ENCODE results near the gene XCL1. TPM values are rescaled to one million over a fixed set of nuclear protein-coding genes. Genes with fewer than 3 reads are reported as not detected.

XCL1 gene
- total RNA-seq, 1 experiment from 2014 or later = 0.26 TPM

DNA sequence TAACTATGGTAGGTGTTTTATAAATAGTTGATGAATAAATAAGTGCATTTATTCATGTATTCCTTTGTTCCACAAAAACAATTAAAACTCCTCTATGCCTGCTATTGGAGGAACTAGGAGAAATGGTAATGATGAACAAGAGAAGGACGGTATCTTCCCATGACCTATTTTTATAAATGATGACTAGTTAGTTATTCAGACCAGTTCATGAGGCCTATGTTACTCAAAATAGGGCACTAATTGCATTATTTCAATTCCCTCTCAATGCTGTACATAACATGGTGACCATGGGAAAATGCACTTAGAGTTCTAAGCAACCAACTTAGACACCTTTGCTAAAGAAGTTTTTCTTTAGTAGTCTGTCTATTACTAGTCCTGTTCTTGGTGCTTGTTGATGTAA is 53.1 kb downstream of the XCL1 start:
- Mint-ChIP-seq H3K4me3 (no peak overlapping the region), H3K4me1 (peaks cover 2 to 3% of the 10 kb centered on the region in 2 experiments; a peak in 3 of 4 replicates), H3K9me3 (no peaks in the 10 kb centered on the region), H3K36me3 (ENCODE audit: insufficient read depth in 1 of 3, low read depth in 3 of 3) (no peaks in the 10 kb centered on the region), H3K27ac (no peak overlapping the region), H3K27me3 (ENCODE audit: low read depth) (no peaks in the 10 kb centered on the region; the same call in 1 of the 2 replicates)
- no peak overlapping the region for H2BK20ac ChIP-seq (ENCODE audit: low read depth, low read length, poor library complexity, severe bottlenecking)
- H3K79me2 ChIP-seq (ENCODE audit: insufficient read depth, low read length) = no peaks in the 10 kb centered on the region
- no peak overlapping the region for H2BK12ac ChIP-seq (ENCODE audit: insufficient read length, low read depth, low read length)
- H2BK5ac ChIP-seq (ENCODE audit: insufficient read length, low read length) = no peak overlapping the region
- no peaks in the 10 kb centered on the region for H3K79me1 ChIP-seq (ENCODE audit: insufficient read depth, low read depth, low read length, poor library complexity, severe bottlenecking)
- no peak overlapping the region for H3K9ac ChIP-seq (ENCODE audit: extremely low read depth, insufficient read length, low read length)
- H4K8ac ChIP-seq (replicated peaks; ENCODE audit: insufficient read length, low read depth, low read length) = no peak overlapping the region
- H3K27ac ChIP-seq (ENCODE audit: insufficient read length, low read depth, low read length) = no peak overlapping the region
- H4K91ac ChIP-seq (ENCODE audit: insufficient read length, low read depth, low read length) = no peak overlapping the region
- no peaks in the 10 kb centered on the region for H3K4me1 ChIP-seq (ENCODE audit: insufficient read depth, low read length)
- H3K27me3 ChIP-seq (ENCODE audit: insufficient read depth, low read length) = no peaks in the 10 kb centered on the region
- H2BK15ac ChIP-seq (ENCODE audit: low read depth, low read length) = no peak overlapping the region
- TF ChIP-seq, protein P1, sequence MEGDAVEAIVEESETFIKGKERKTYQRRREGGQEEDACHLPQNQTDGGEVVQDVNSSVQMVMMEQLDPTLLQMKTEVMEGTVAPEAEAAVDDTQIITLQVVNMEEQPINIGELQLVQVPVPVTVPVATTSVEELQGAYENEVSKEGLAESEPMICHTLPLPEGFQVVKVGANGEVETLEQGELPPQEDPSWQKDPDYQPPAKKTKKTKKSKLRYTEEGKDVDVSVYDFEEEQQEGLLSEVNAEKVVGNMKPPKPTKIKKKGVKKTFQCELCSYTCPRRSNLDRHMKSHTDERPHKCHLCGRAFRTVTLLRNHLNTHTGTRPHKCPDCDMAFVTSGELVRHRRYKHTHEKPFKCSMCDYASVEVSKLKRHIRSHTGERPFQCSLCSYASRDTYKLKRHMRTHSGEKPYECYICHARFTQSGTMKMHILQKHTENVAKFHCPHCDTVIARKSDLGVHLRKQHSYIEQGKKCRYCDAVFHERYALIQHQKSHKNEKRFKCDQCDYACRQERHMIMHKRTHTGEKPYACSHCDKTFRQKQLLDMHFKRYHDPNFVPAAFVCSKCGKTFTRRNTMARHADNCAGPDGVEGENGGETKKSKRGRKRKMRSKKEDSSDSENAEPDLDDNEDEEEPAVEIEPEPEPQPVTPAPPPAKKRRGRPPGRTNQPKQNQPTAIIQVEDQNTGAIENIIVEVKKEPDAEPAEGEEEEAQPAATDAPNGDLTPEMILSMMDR (conservative IDR thresholded peaks at IDR 0.05) = no peak
- no peak for DNase-seq
- H3K9me3 ChIP-seq (ENCODE audit: control insufficient read depth, low read depth, low read length) = no peaks in the 10 kb centered on the region
- H3K23ac ChIP-seq (ENCODE audit: insufficient read length, low read depth, low read length) = no peak overlapping the region
- no peak overlapping the region for H3K18ac ChIP-seq (ENCODE audit: insufficient read length, low read depth, low read length)
- H2AK5ac ChIP-seq (ENCODE audit: insufficient read length, low read length) = no peak overlapping the region
- H3K23me2 ChIP-seq (ENCODE audit: insufficient read length, low read depth, low read length, poor library complexity, severe bottlenecking) = no peaks in the 10 kb centered on the region
- no peak overlapping the region for H3K56ac ChIP-seq (ENCODE audit: insufficient read length, low read depth, low read length)
- H3K14ac ChIP-seq (ENCODE audit: insufficient read depth, low read length) = no peak overlapping the region
- H3K4me2 ChIP-seq (ENCODE audit: insufficient read depth, insufficient read length, low read length) = no peak overlapping the region
- H2AFZ ChIP-seq (ENCODE audit: low read length) = no peak overlapping the region
- H4K5ac ChIP-seq (ENCODE audit: insufficient read length, low read depth, low read length) = no peak overlapping the region
- no peak overlapping the region for H2BK120ac ChIP-seq (ENCODE audit: low read depth, low read length, poor library complexity, severe bottlenecking)
- no CpG with 5 or more reads among the region's 1 CpG for whole genome bisulfite sequencing (ENCODE audit: extremely low coverage, insufficient read length, low lambda C conversion rate)
- H3T11ph ChIP-seq (ENCODE audit: low read length) = no peak overlapping the region
- H3K4ac ChIP-seq (ENCODE audit: low read depth, low read length) = no peak overlapping the region
- H4K20me1 ChIP-seq (ENCODE audit: control insufficient read depth, insufficient read depth, insufficient read length) = no peaks in the 10 kb centered on the region

Other genes starting within 250 kb of the XCL1 start
- not detected in 2 replicates for gene XCL2, start 32.6 kb upstream of the XCL1 start, total RNA-seq (2021)
- gene DPT, start 152.6 kb downstream of the XCL1 start, total RNA-seq (2021) = not detected in 2 replicates